Measurements from ENCODE around the gene CENPT. TPM values are rescaled to one million over a fixed set of nuclear protein-coding genes. Genes with fewer than 3 reads are reported as not detected.
"Not testable (repeated sequence)": the region's sequence is repeated elsewhere in the genome, so short reads cannot be mapped to it uniquely, and the experiment has no call there.

Gene CENPT
- total RNA-seq, 1 experiment from 2014 or later, result 33.8 TPM

DNA sequence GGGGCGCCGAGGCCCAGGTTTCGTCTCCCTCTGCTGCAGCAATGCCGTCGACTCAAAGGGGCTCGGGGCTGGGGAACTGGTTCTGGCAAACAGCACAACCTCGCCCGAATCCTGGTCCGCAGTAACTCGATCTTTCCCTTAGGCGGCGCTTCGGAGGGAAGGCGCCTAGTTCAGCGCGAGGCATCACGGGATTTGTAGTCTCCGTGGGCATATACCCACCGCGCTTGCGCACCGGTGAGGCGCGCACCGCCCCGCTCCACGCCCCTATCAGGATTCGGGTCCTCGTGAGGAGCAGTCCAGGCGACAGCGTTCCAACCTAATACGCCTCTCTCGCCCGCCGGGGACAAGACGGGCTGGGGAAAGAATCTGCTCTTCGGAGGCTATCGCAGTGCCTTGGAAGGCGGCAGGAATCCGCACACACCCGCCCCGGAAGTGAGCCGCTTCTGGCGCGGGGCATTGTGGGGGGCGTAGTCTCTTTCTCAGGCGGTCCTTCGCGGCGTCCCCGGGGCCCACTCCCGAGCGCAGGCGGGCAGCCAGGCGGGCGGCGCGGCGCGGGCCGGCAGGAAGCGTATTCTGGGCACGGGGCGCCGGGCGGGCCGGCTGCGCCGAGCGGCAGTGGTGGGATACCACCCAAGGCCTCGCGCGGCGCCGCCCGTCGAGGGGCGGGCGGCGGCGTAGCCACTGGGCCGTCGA lies 5.5 kb downstream of the CENPT start, which contains the start of gene THAP11:
Gene THAP11, plus strand, starts transcription at position 505 of the 693 bp plus-strand sequence. CDS start 235 bp downstream, outside the sequence.
- no peaks in the 10 kb centered on the region for H4K20me1 ChIP-seq (ENCODE audit: insufficient read depth)
- peak within 1 kb of the TSS; percentile 87 for H2AFZ ChIP-seq
- no peaks in the 10 kb centered on the region for H3K36me3 ChIP-seq (ENCODE audit: low read depth)
- TF ChIP-seq EZH2 (IDR thresholded peaks at IDR 0.05; ENCODE audit: low read depth), result no peak
- TF ChIP-seq, protein P1, sequence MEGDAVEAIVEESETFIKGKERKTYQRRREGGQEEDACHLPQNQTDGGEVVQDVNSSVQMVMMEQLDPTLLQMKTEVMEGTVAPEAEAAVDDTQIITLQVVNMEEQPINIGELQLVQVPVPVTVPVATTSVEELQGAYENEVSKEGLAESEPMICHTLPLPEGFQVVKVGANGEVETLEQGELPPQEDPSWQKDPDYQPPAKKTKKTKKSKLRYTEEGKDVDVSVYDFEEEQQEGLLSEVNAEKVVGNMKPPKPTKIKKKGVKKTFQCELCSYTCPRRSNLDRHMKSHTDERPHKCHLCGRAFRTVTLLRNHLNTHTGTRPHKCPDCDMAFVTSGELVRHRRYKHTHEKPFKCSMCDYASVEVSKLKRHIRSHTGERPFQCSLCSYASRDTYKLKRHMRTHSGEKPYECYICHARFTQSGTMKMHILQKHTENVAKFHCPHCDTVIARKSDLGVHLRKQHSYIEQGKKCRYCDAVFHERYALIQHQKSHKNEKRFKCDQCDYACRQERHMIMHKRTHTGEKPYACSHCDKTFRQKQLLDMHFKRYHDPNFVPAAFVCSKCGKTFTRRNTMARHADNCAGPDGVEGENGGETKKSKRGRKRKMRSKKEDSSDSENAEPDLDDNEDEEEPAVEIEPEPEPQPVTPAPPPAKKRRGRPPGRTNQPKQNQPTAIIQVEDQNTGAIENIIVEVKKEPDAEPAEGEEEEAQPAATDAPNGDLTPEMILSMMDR (conservative IDR thresholded peaks at IDR 0.05), result peak; percentile 84
- intact Hi-C loops (cut with micrococcal nuclease; ENCODE audit: unreplicated experiment), result no loop called here
- H3K4me2 ChIP-seq, result peak within 1 kb of the TSS; percentile 74
- peak within 1 kb of the TSS; percentile 76 for H3K27ac ChIP-seq
- H3K9me2 ChIP-seq (ENCODE audit: insufficient read depth), result no peaks in the 10 kb centered on the region
- H3F3A ChIP-seq (ENCODE audit: insufficient read depth, low read depth), result peaks cover 16% of the 10 kb centered on the region
- POLR2A ChIA-PET (ENCODE audit: unreplicated experiment), result no interaction called here
- CTCF ChIA-PET, result no interaction called here
- no peaks in the 10 kb centered on the region for H3K9me3 ChIP-seq (ENCODE audit: insufficient read depth, low read depth)
- DNase-seq, result peak; percentile 83 to 94
- no peaks in the 10 kb centered on the region for H3K27me3 ChIP-seq (ENCODE audit: insufficient read depth, low read depth)
- peaks cover 39% of the 10 kb centered on the region for H3K4me1 ChIP-seq (replicated peaks; ENCODE audit: insufficient read depth)
- peak within 1 kb of the TSS; percentile 75 for H3K4me3 ChIP-seq
- peaks cover 35% of the 10 kb centered on the region for H3K79me2 ChIP-seq (ENCODE audit: low read depth)
- BruUV-seq (replicated peaks), result no TSS peak

DNA sequence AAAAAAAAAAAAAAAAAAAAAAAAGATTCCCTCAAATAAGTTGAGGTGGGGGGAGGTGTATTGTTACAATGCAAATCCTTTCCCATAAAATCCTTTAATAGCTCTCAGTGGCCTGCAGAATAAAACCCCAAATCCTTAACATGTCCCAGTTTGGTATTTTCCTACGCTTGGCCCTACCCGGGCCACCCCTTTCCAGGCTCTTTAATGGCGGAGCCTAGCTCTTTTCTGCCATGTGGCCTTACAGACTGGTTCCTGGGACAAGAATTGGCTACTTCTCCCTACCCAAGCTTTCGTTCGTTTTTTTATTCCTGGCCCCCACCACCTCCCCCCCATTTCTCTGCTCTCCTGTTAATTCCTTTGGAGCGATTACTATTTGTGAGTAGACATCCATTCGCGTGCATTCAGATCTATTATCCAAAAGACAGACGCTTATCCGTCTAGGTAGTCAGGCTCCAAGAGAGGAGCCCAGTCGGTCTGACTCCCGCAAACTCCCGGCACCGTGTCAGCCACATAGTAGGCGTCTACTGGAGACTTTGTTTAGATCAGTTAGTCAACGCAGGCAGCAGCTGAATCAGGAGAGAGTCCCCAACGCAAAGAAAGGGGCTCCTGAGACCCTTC lies 6.2 kb downstream of the CENPT start:
- H3K36me3 ChIP-seq (ENCODE audit: low read depth), result no peaks in the 10 kb centered on the region
- POLR2A ChIA-PET (ENCODE audit: unreplicated experiment), result interaction anchor here (0.7 kb wide), 1 partner anchor 10 kb away, joined by 4 read pairs; no protein-coding TSS in a partner anchor
- CTCF ChIA-PET, result interaction anchor here (0.7 to 0.8 kb wide), 2 partner anchors 24 to 149 kb away, joined by 4 to 8 read pairs; no protein-coding TSS in a partner anchor
- peaks cover 35% of the 10 kb centered on the region for H3K79me2 ChIP-seq (ENCODE audit: low read depth)
- H3F3A ChIP-seq (ENCODE audit: insufficient read depth, low read depth), result peaks cover 15% of the 10 kb centered on the region
- H4K20me1 ChIP-seq (ENCODE audit: insufficient read depth), result no peaks in the 10 kb centered on the region
- intact Hi-C loops (cut with micrococcal nuclease; ENCODE audit: unreplicated experiment), result no loop called here
- no peak for DNase-seq
- H3K9me3 ChIP-seq (ENCODE audit: insufficient read depth, low read depth), result no peaks in the 10 kb centered on the region
- peak overlapping the region; percentile 87 for H2AFZ ChIP-seq
- H3K4me1 ChIP-seq (replicated peaks; ENCODE audit: insufficient read depth), result peaks cover 39% of the 10 kb centered on the region
- peak overlapping the region; percentile 75; the same call in 1 of the 2 replicates for H3K4me3 ChIP-seq
- BruUV-seq (replicated peaks), result no TSS peak
- TF ChIP-seq EZH2 (IDR thresholded peaks at IDR 0.05; ENCODE audit: low read depth), result no peak
- TF ChIP-seq, protein P1 (conservative IDR thresholded peaks at IDR 0.05), result no peak
- no peak overlapping the region for H3K27ac ChIP-seq
- no peaks in the 10 kb centered on the region for H3K27me3 ChIP-seq (ENCODE audit: insufficient read depth, low read depth)
- H3K4me2 ChIP-seq, result peak overlapping the region; percentile 74
- no peaks in the 10 kb centered on the region for H3K9me2 ChIP-seq (ENCODE audit: insufficient read depth)

DNA sequence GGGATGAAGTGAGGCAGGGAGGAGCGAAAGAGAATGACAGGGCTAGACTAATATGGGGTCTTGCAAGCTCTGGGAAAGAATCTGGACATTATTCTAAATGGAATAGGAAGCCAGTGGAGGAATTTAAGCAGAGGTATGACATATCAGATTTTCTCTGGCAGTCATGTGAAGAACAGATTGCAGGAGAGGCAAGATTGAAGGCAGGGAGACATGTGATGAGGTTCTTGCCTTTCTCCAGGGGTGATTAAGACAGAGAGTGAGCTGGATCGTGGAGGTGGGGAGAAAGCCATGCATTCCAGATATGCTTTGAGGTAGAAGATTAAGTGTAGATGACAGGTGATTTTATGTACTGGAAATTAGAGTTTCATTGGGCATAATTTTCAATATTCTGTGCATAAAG lies 9.7 kb downstream of the CENPT start:
- ChIA-PET CTCF (no interaction called here), POLR2A (ENCODE audit: unreplicated experiment) (no interaction called here)
- intact Hi-C loops (cut with micrococcal nuclease; ENCODE audit: unreplicated experiment), result no loop called here
- DNase-seq, result no peak
- Histone ChIP-seq H3K27ac (no peak overlapping the region), H2AFZ (no peak overlapping the region), H3K9me3 (ENCODE audit: insufficient read depth, low read depth) (no peaks in the 10 kb centered on the region), H3K27me3 (ENCODE audit: insufficient read depth, low read depth) (no peaks in the 10 kb centered on the region), H4K20me1 (ENCODE audit: insufficient read depth) (no peaks in the 10 kb centered on the region), H3K4me1 (replicated peaks; ENCODE audit: insufficient read depth) (peaks cover 10% of the 10 kb centered on the region), H3K4me3 (no peak overlapping the region), H3F3A (ENCODE audit: insufficient read depth, low read depth) (no peaks in the 10 kb centered on the region; the same call in 1 of the 2 replicates), H3K4me2 (no peak overlapping the region), H3K79me2 (ENCODE audit: low read depth) (peaks cover 4% of the 10 kb centered on the region), H3K9me2 (ENCODE audit: insufficient read depth) (no peaks in the 10 kb centered on the region), H3K36me3 (ENCODE audit: low read depth) (no peaks in the 10 kb centered on the region)
- no peak for TF ChIP-seq EZH2 (IDR thresholded peaks at IDR 0.05; ENCODE audit: low read depth)
- TF ChIP-seq, protein P1 (conservative IDR thresholded peaks at IDR 0.05), result no peak
- BruUV-seq (replicated peaks), result no TSS peak

DNA sequence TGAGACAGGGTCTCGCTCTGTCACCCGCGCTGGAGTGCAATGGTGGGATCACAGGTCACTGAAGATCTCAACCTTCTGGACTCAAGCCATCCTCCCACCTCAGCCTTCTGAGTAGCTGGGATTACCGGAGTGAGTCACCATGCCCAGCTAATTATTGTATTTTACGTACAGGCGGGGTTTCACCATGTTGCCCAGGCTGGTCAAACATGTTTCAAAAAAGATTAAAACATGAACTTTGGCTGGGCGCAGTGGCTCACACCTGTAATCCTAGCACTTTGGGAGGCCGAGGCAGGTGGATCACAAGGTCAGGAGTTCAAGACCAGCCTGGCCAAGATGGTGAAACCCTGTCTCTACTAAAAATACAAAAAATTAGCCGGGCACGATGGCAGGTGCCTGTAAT lies 10.3 kb downstream of the CENPT start:
- H3K27ac ChIP-seq; H3F3A ChIP-seq (ENCODE audit: insufficient read depth, low read depth); H3K4me1 ChIP-seq (replicated peaks; ENCODE audit: insufficient read depth); H3K4me2 ChIP-seq; intact Hi-C loops (cut with micrococcal nuclease; ENCODE audit: unreplicated experiment); H3K9me2 ChIP-seq (ENCODE audit: insufficient read depth); BruUV-seq (replicated peaks); H3K27me3 ChIP-seq (ENCODE audit: insufficient read depth, low read depth); DNase-seq; POLR2A ChIA-PET (ENCODE audit: unreplicated experiment); H3K36me3 ChIP-seq (ENCODE audit: low read depth); H2AFZ ChIP-seq; H3K79me2 ChIP-seq (ENCODE audit: low read depth); H4K20me1 ChIP-seq (ENCODE audit: insufficient read depth); H3K9me3 ChIP-seq (ENCODE audit: insufficient read depth, low read depth); H3K4me3 ChIP-seq: not testable (repeated sequence)
- CTCF ChIA-PET, result interaction anchor here (0.7 kb wide), 1 partner anchor 21 kb away, joined by 4 read pairs; no protein-coding TSS in a partner anchor

Data from PC-9 (cell line).